Sigmoid colon (tissue), 7 donors: ENCODE data around the gene CLDN12. TPM values are rescaled to one million over a fixed set of nuclear protein-coding genes. Genes with fewer than 3 reads are reported as not detected.

ENCODE experiments used
- DNase-seq: peaks from one replicate; pipeline ENCODE4 v3.0.0-alpha.2; 2019
- H3K27ac ChIP-seq, 4 donors: fragments of 200-600 bp; sonication (generic); one replicate each; pipeline ENCODE4 v1.5.1; 2016 to 2019; ENCODE audit warnings: mild to moderate bottlenecking in 1 of 4
- H3K27me3 ChIP-seq, 3 donors: fragments of 200-600 bp; sonication (generic); one replicate each; pipeline ENCODE4 v1.5.1; 2019; ENCODE audit warnings: mild to moderate bottlenecking in 1 of 3
- H3K36me3 ChIP-seq, 4 donors: fragments of 200-600 bp; sonication (generic); one replicate each; pipeline ENCODE4 v1.5.1; 2016 to 2019
- H3K4me1 ChIP-seq, 4 donors: fragments of 200-600 bp; sonication (generic); one replicate each; pipeline ENCODE4 v1.5.1; 2017 to 2019
- H3K4me3 ChIP-seq, 4 donors: fragments of 200-600 bp; sonication (generic); one replicate each; pipeline ENCODE4 v1.5.1; 2017 to 2019; ENCODE audit warnings: mild to moderate bottlenecking in 2 of 4, moderate library complexity in 1 of 4
- H3K9me3 ChIP-seq, 4 donors: fragments of 200-600 bp in 3 of 4; sonication (generic) in 3 of 4; one replicate each; pipeline versions ENCODE4 v1.5.1 to v1.6.1; 2013 to 2019
- CTCF ChIP-seq, 4 experiments: fragments of 450-650 bp in 3 of 4; fragments of 200-600 bp in 1 of 4; IDR thresholded peaks; one replicate each; pipeline ENCODE4 v1.5.1; 2016 to 2019; ENCODE audit warnings: antibody characterized with exemption in 4 of 4, mild to moderate bottlenecking in 3 of 4, moderate library complexity in 2 of 4
- EP300 ChIP-seq, 4 donors: sonication (generic); formaldehyde crosslinking; IDR thresholded peaks; one replicate each; pipeline ENCODE4 v1.6.1; 2017; ENCODE audit warnings: antibody characterized with exemption in 4 of 4
- POLR2A ChIP-seq, 2 donors: fragments of 450-650 bp; IDR thresholded peaks; one replicate each; pipeline ENCODE4 v1.6.1; 2016; ENCODE audit warnings: antibody characterized with exemption in 2 of 2, mild to moderate bottlenecking in 2 of 2, moderate library complexity in 2 of 2
- POLR2AphosphoS5 ChIP-seq, 4 donors: sonication (generic); formaldehyde crosslinking; IDR thresholded peaks; one replicate each; pipeline ENCODE4 v1.6.1; 2017; ENCODE audit warnings: antibody characterized with exemption in 4 of 4
- WGBS, 2 donors: extraction: QIAGEN DNeasy Blood & Tissue Kit; methylation state at CpG; one replicate each; pipeline ENCODE4 v1.1.7; 2013; 5-methylcytosine and 5-hydroxymethylcytosine counted together
- intact Hi-C: fragments of 100-400 bp; cut with DNase I; formaldehyde crosslinking; loops from one replicate; pipeline ENCODE4 v1.15.1; 2023
- polyA plus RNA-seq, 3 donors: library from polyadenylated mRNA; stranded (reverse); fragments of 200-250 nt; gene quantifications; one replicate each; pipeline ENCODE4 v1.2.3, GENCODE V29; 2013
- total RNA-seq, 4 donors: library from RNA; depleted of rRNA; stranded (reverse); fragments of >200 nt; gene quantifications; one replicate each; pipeline ENCODE4 v1.1.0, GENCODE V29; 2016
- donor health status: healthy with polysubstance abuse.
- donor health status: Bipolar disorder and iron deficiency.
- donor health status: healthy.

Gene CLDN12
- total and polyA plus RNA-seq, 7 donors: 4.6 to 33.9 (median 22.3) TPM

- Histone ChIP-seq H3K4me1 (peaks cover 0 to 15% (median 6%) of the 10 kb centered on the region in 4 donors), H3K4me3 (peak overlapping the region; percentile 63 to 70 (median 66)), H3K27me3 (no peaks in the 10 kb centered on the region), H3K27ac (peak overlapping the region; percentile 92 to 95 (median 94)), H3K9me3 (no peaks in the 10 kb centered on the region), H3K36me3 (peaks cover 0 to 27% (median 0%) of the 10 kb centered on the region in 4 donors)
- intact Hi-C loops: loop anchor here (2.0 kb wide), 1 partner anchor 56 kb away; the partner anchor contains the start of gene GTPBP10
- TF ChIP-seq CTCF (IDR thresholded peaks at IDR 0.05): no peak
- TF ChIP-seq EP300 (IDR thresholded peaks at IDR 0.05): no peak
- no peak for TF ChIP-seq POLR2AphosphoS5 (IDR thresholded peaks at IDR 0.05)
- TF ChIP-seq POLR2A (IDR thresholded peaks at IDR 0.05): no peak
- no peak for DNase-seq
- 17 to 29% methylated on average over 1 of the region's 1 CpG for WGBS, 2 donors
Observed at GRCh38 chr7:90402785-90403173, 482 bp upstream of the CLDN12 start.

GRCh38 chr7:90404777-90405176 is 1.5 kb downstream of the CLDN12 start:
- TF ChIP-seq POLR2A (IDR thresholded peaks at IDR 0.05): no peak
- TF ChIP-seq CTCF (IDR thresholded peaks at IDR 0.05): no peak
- no peak for TF ChIP-seq EP300 (IDR thresholded peaks at IDR 0.05)
- no peak for TF ChIP-seq POLR2AphosphoS5 (IDR thresholded peaks at IDR 0.05)
- no peak overlapping the region for H3K4me3 ChIP-seq
- H3K27ac ChIP-seq: peak overlapping the region in 2 of 4 donors; percentile 92 to 93
- peaks cover 0 to 47% (median 1%) of the 10 kb centered on the region in 4 donors for H3K36me3 ChIP-seq
- H3K4me1 ChIP-seq: peaks cover 0 to 15% (median 6%) of the 10 kb centered on the region in 4 donors
- H3K27me3 ChIP-seq: no peaks in the 10 kb centered on the region
- H3K9me3 ChIP-seq: no peaks in the 10 kb centered on the region
- WGBS, 2 donors: 84 to 89% methylated on average over 4 of the region's 4 CpGs
- no peak for DNase-seq
- intact Hi-C loops: no loop called here

- Histone ChIP-seq H3K4me1 (peaks cover 0 to 20% (median 8%) of the 10 kb centered on the region in 4 donors), H3K36me3 (peaks cover 0 to 67% (median 5%) of the 10 kb centered on the region in 4 donors), H3K27me3 (no peaks in the 10 kb centered on the region), H3K27ac (no peak overlapping the region), H3K9me3 (no peaks in the 10 kb centered on the region), H3K4me3 (no peak overlapping the region)
- WGBS, 2 donors: 18 to 65% methylated on average over 1 of the region's 1 CpG
- no peak for DNase-seq
- intact Hi-C loops: no loop called here
- TF ChIP-seq POLR2AphosphoS5 (IDR thresholded peaks at IDR 0.05) (no peak), POLR2A (IDR thresholded peaks at IDR 0.05) (no peak), EP300 (IDR thresholded peaks at IDR 0.05) (no peak), CTCF (IDR thresholded peaks at IDR 0.05) (no peak)
Observed at GRCh38 chr7:90407484-90407821, 4.2 kb downstream of the CLDN12 start.

- WGBS, 2 donors: 92 to 93% methylated on average over 1 of the region's 1 CpG
- DNase-seq: no peak
- Histone ChIP-seq H3K27ac (no peak overlapping the region), H3K36me3 (peaks cover 0 to 74% (median 9%) of the 10 kb centered on the region in 4 donors), H3K4me3 (no peak overlapping the region), H3K27me3 (no peaks in the 10 kb centered on the region), H3K9me3 (no peaks in the 10 kb centered on the region), H3K4me1 (peaks cover 0 to 20% (median 6%) of the 10 kb centered on the region in 4 donors)
- TF ChIP-seq POLR2AphosphoS5 (IDR thresholded peaks at IDR 0.05) (no peak), EP300 (IDR thresholded peaks at IDR 0.05) (no peak)
- intact Hi-C loops: no loop called here
Observed at GRCh38 chr7:90408142-90408541, 4.9 kb downstream of the CLDN12 start.

DNA sequence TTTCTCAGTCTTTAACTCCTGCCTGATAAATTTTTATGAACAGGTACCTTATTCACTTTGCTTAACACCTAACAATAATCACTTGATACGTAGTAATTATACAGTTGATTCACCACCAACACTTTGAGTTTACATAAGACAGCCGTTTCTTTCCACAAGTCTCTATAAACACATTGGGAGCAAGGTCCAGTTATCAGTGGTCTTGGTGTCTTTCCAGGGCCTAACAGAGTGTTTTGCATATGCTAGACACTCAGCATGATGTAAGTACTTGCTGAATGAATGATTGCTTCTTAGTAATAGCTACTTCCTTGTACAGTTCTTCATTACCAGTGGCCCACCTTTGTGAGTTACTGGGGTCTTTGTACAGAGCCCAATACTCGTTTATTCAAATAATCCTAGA is 6.4 kb downstream of the CLDN12 start:
- WGBS, 2 donors: 15 to 64% methylated on average over 3 of the region's 3 CpGs
- no peak for DNase-seq
- Histone ChIP-seq H3K36me3 (peaks cover 0 to 89% (median 11%) of the 10 kb centered on the region in 4 donors), H3K4me1 (peaks cover 0 to 13% (median 2%) of the 10 kb centered on the region in 4 donors), H3K27ac (no peak overlapping the region), H3K9me3 (no peaks in the 10 kb centered on the region), H3K4me3 (no peak overlapping the region), H3K27me3 (no peaks in the 10 kb centered on the region)
- no peak for TF ChIP-seq EP300 (IDR thresholded peaks at IDR 0.05)
- no peak for TF ChIP-seq POLR2A (IDR thresholded peaks at IDR 0.05)
- no peak for TF ChIP-seq POLR2AphosphoS5 (IDR thresholded peaks at IDR 0.05)
- TF ChIP-seq CTCF (IDR thresholded peaks at IDR 0.05): no peak
- intact Hi-C loops: no loop called here
